ENCODE data around the gene SPTA1. TPM values are rescaled to one million over a fixed set of nuclear protein-coding genes. Genes with fewer than 3 reads are reported as not detected.

Gene SPTA1
- total RNA-seq, 1 experiment from 2014 or later: not detected

DNA sequence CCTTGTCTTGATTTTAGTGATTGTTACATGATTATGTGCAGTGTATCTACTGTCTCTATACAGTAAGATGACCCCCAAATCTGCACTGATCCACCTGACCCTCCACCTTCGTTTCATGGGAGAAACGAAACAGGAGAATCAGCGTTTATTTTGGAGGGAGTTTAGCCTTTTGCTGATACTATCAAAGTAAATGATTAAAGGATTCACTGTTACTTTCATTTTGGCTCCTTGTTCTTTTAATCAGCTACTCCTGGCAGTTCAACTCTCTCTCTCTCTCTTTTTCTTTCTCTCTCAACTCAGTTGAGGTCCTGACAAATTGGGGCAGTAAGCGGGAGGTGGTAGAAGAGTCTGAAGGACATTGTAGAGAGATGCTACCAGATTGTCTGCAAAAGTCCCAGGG lies 43.9 kb upstream of the SPTA1 start:
- TF ChIP-seq CTCF (IDR thresholded peaks at IDR 0.05; ENCODE audit: unreplicated experiment): no peak

DNA sequence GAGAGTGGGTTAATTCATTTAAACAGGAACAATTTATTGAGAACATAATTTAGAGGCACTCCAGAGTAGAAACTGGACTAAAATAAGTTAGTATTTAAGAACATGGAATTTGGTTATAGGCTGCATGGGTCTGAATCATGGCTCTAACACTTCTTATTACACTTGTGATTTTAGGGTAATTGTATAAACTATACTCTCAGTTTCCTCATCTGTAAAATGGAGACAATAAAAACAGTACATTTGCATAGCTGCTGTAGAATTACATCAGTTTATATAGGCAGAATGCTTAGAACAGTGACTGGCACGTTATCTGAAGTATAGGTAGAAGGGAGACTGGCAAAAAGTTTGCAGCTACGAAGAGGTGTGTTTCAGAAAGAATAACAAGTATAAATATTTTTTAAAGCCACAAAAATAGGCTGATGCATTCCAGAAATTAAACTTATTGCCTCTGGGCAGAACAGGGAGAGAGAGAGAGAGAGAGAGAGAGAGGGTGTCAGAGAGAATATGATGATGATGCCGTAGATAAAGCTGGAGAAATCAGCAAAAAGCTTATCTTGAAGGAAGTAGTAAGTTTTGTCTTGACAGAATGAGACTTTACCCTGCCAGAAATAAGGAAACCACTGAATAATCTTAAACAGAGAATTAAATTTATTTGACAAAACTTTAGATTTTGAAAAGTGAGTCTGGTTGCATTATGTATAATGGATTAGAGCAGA lies 42.2 kb upstream of the SPTA1 start:
- TF ChIP-seq CTCF (IDR thresholded peaks at IDR 0.05; ENCODE audit: unreplicated experiment): no peak
- no peak for DNase-seq (ENCODE audit: unreplicated experiment)
- intact Hi-C loops (cut with micrococcal nuclease): no loop called here
- H3K4me1 Mint-ChIP-seq (ENCODE audit: insufficient read depth, unreplicated experiment): peaks cover 4% of the 10 kb centered on the region
- POLR2A ChIA-PET: no interaction called here
- no peak overlapping the region for H3K4me3 Mint-ChIP-seq (ENCODE audit: unreplicated experiment)
- no peak overlapping the region for H3K27ac Mint-ChIP-seq (ENCODE audit: low read depth, unreplicated experiment)
- no peaks in the 10 kb centered on the region for H3K9me3 Mint-ChIP-seq (ENCODE audit: unreplicated experiment)
- H3K27me3 Mint-ChIP-seq (ENCODE audit: insufficient read depth, unreplicated experiment): peaks cover 100% of the 10 kb centered on the region
- H3K36me3 Mint-ChIP-seq (ENCODE audit: insufficient read depth, unreplicated experiment): no peaks in the 10 kb centered on the region
- no TSS peak for BruUV-seq (replicated peaks)
- CTCF ChIA-PET: interaction anchor here (0.6 to 0.7 kb wide), 2 partner anchors 330 to 745 kb away, joined by 3 read pairs; partner anchors contain the start of gene OR10T2

More for the DNA sequence above, 43.9 kb upstream of the SPTA1 start:
- H3K36me3 Mint-ChIP-seq (ENCODE audit: insufficient read depth, unreplicated experiment): no peaks in the 10 kb centered on the region
- ChIA-PET CTCF (no interaction called here), POLR2A (no interaction called here)
- no peak overlapping the region for H3K4me3 Mint-ChIP-seq (ENCODE audit: unreplicated experiment)
- no peak for DNase-seq (ENCODE audit: unreplicated experiment)
- intact Hi-C loops (cut with micrococcal nuclease): no loop called here
- H3K9me3 Mint-ChIP-seq (ENCODE audit: unreplicated experiment): no peaks in the 10 kb centered on the region
- BruUV-seq (replicated peaks): no TSS peak
- peaks cover 99% of the 10 kb centered on the region for H3K27me3 Mint-ChIP-seq (ENCODE audit: insufficient read depth, unreplicated experiment)
- H3K4me1 Mint-ChIP-seq (ENCODE audit: insufficient read depth, unreplicated experiment): peaks cover 4% of the 10 kb centered on the region
- no peak overlapping the region for H3K27ac Mint-ChIP-seq (ENCODE audit: low read depth, unreplicated experiment)

GRCh38 chr1:158724442-158724841 lies 37.9 kb upstream of the SPTA1 start:
- POLR2A ChIA-PET: no interaction called here
- Mint-ChIP-seq H3K4me1 (ENCODE audit: insufficient read depth, unreplicated experiment) (no peaks in the 10 kb centered on the region), H3K9me3 (ENCODE audit: unreplicated experiment) (no peaks in the 10 kb centered on the region), H3K36me3 (ENCODE audit: insufficient read depth, unreplicated experiment) (no peaks in the 10 kb centered on the region), H3K27me3 (ENCODE audit: insufficient read depth, unreplicated experiment) (peaks cover 95% of the 10 kb centered on the region), H3K4me3 (ENCODE audit: unreplicated experiment) (no peak overlapping the region), H3K27ac (ENCODE audit: low read depth, unreplicated experiment) (no peak overlapping the region)
- no peak for DNase-seq (ENCODE audit: unreplicated experiment)
- CTCF ChIA-PET: interaction anchor here (0.6 kb wide), 1 partner anchor 184 kb away, joined by 4 read pairs; no protein-coding TSS in a partner anchor
- BruUV-seq (replicated peaks): no TSS peak
- no peak for TF ChIP-seq CTCF (IDR thresholded peaks at IDR 0.05; ENCODE audit: unreplicated experiment)
- intact Hi-C loops (cut with micrococcal nuclease): no loop called here

- no TSS peak for BruUV-seq (replicated peaks)
- CTCF ChIA-PET: no interaction called here
- H3K4me1 Mint-ChIP-seq (ENCODE audit: insufficient read depth, unreplicated experiment): peaks cover 6% of the 10 kb centered on the region
- no peaks in the 10 kb centered on the region for H3K36me3 Mint-ChIP-seq (ENCODE audit: insufficient read depth, unreplicated experiment)
- no peaks in the 10 kb centered on the region for H3K9me3 Mint-ChIP-seq (ENCODE audit: unreplicated experiment)
- no peak within 1 kb of the TSS for H3K4me3 Mint-ChIP-seq (ENCODE audit: unreplicated experiment)
- no peak for DNase-seq (ENCODE audit: unreplicated experiment)
- intact Hi-C loops (cut with micrococcal nuclease): no loop called here
- H3K27me3 Mint-ChIP-seq (ENCODE audit: insufficient read depth, unreplicated experiment): peaks cover 92% of the 10 kb centered on the region
- no peak within 1 kb of the TSS for H3K27ac Mint-ChIP-seq (ENCODE audit: low read depth, unreplicated experiment)
- POLR2A ChIA-PET: no interaction called here
- TF ChIP-seq CTCF (IDR thresholded peaks at IDR 0.05; ENCODE audit: unreplicated experiment): no peak
Observed at GRCh38 chr1:158720620-158721019, 34.1 kb upstream of the SPTA1 start, which contains the start of gene OR6K3. TSS of gene OR6K3 (minus strand) at chr1:158720720. CDS start at chr1:158718115, 2,605 bp downstream.
